HepG2 (cell line): ENCODE data around the gene MECR. TPM values are rescaled to one million over a fixed set of nuclear protein-coding genes. Genes with fewer than 3 reads are reported as not detected.

Experiments used
- CCDC6 ChIP-seq: sonication (generic); formaldehyde crosslinking; IDR thresholded peaks from 2 replicates; pipeline ENCODE4 v1.8.1; 2022; ENCODE audit warnings: mild to moderate bottlenecking, missing genetic modification reagents, moderate library complexity
- CENPT ChIP-seq: sonication (generic); formaldehyde crosslinking; IDR thresholded peaks from 2 replicates; pipeline ENCODE4 v1.8.0; 2022; ENCODE audit warnings: low read depth, mild to moderate bottlenecking, moderate library complexity, missing genetic modification reagents
- CHD2 ChIP-seq: IDR thresholded peaks from 2 replicates; pipeline ENCODE4 v1.6.1; 2011; ENCODE audit warnings: low read depth, low read length, improper control_type of control experiment
- DPF2 ChIP-seq: sonication (generic); formaldehyde crosslinking; IDR thresholded peaks from 2 replicates; pipeline ENCODE4 v1.4.0; 2020; ENCODE audit warnings: mild to moderate bottlenecking, low read depth, missing genetic modification reagents, borderline replicate concordance
- ELF4 ChIP-seq: sonication (generic); formaldehyde crosslinking; IDR thresholded peaks from 2 replicates; pipeline ENCODE4 v1.5.0; 2020; ENCODE audit warnings: missing genetic modification reagents, mild to moderate bottlenecking, moderate library complexity, borderline replicate concordance
- EP300 ChIP-seq, 3 experiments: sonication (generic) in 1 of 3; formaldehyde crosslinking in 1 of 3; IDR thresholded peaks; 2 replicates each; pipeline versions ENCODE4 v1.5.1 to v1.6.1; 2011 to 2020; ENCODE audit warnings: low read depth in 2 of 3, low read length in 2 of 3, borderline replicate concordance in 1 of 3, improper control_type of control experiment in 1 of 3, mild to moderate bottlenecking in 1 of 3, missing genetic modification reagents in 1 of 3, moderate library complexity in 1 of 3
- GATA4 ChIP-seq: sonication (generic); IDR thresholded peaks from 2 replicates; pipeline ENCODE4 v1.6.1; 2016; ENCODE audit warnings: antibody characterized with exemption, low read depth, borderline replicate concordance
- HIVEP1 ChIP-seq: sonication (generic); formaldehyde crosslinking; IDR thresholded peaks from 2 replicates; pipeline ENCODE4 v1.4.0; 2020; ENCODE audit warnings: mild to moderate bottlenecking, missing genetic modification reagents
- HMGA1 ChIP-seq: sonication (generic); formaldehyde crosslinking; conservative IDR thresholded peaks from 2 replicates; pipeline ENCODE4 v1.4.0; 2020; ENCODE audit warnings: missing genetic modification reagents
- HNRNPLL ChIP-seq: fragments of 200-400 bp; formaldehyde crosslinking; IDR thresholded peaks from 2 replicates; pipeline ENCODE4 v1.6.1; 2017; ENCODE audit warnings: mild to moderate bottlenecking, low read depth, low read length; ENCODE audit not compliant: poor library complexity, severe bottlenecking
- KAT2B ChIP-seq: fragments of 150-350 bp; IDR thresholded peaks from 2 replicates; pipeline ENCODE4 v1.6.1; 2014; ENCODE audit warnings: low read depth, low read length, borderline replicate concordance
- ONECUT2 ChIP-seq: sonication (generic); formaldehyde crosslinking; IDR thresholded peaks from 2 replicates; pipeline ENCODE4 v1.4.0; 2020; ENCODE audit warnings: missing genetic modification reagents
- RARG ChIP-seq: sonication (generic); formaldehyde crosslinking; IDR thresholded peaks from 2 replicates; pipeline ENCODE4 v1.4.0; 2020; ENCODE audit warnings: low read depth, mild to moderate bottlenecking, missing genetic modification reagents
- TSC22D2 ChIP-seq: sonication (generic); formaldehyde crosslinking; IDR thresholded peaks from 2 replicates; pipeline ENCODE4 v1.5.1; 2020; ENCODE audit warnings: missing genetic modification reagents, mild to moderate bottlenecking, borderline replicate concordance
- ZFX ChIP-seq: sonication (generic); formaldehyde crosslinking; IDR thresholded peaks from 2 replicates; pipeline ENCODE4 v1.4.0; 2020; ENCODE audit warnings: mild to moderate bottlenecking, low read depth, missing genetic modification reagents, moderate library complexity
- ZNF563 ChIP-seq: sonication (generic); formaldehyde crosslinking; IDR thresholded peaks from 2 replicates; pipeline ENCODE4 v1.8.0; 2022; ENCODE audit warnings: mild to moderate bottlenecking, moderate library complexity, missing genetic modification reagents
- ZNF564 ChIP-seq: sonication (generic); formaldehyde crosslinking; IDR thresholded peaks from 2 replicates; pipeline ENCODE4 v1.8.1; 2023; ENCODE audit warnings: mild to moderate bottlenecking, missing genetic modification reagents
- polyA plus RNA-seq, 8 experiments: library from polyadenylated mRNA; depleted of rRNA in 3 of 8; stranded (reverse) in 7 of 8; unstranded in 1 of 8; fragments of >200 nt; fragmentation: Illumina TruSeq in 4 of 8; extraction: Trizol in 4 of 8; gene quantifications; 2 replicates each; pipeline versions ENCODE4 v1.2.1 to v1.2.3, GENCODE V29; 2011 to 2016; ENCODE audit warnings: low read depth in 4 of 8, missing spikeins in 1 of 8, mixed read lengths in 1 of 8; ENCODE audit not compliant: insufficient read depth in 1 of 8
- total RNA-seq, 5 experiments: library from RNA; depleted of rRNA; stranded (reverse); fragments of >200 nt; fragmentation: Illumina TruSeq; extraction: Trizol; gene quantifications; 2 replicates each; pipeline ENCODE4 v1.2.3, GENCODE V29; 2016; ENCODE audit warnings: low read depth in 1 of 5
- TF ChIP-seq, protein P1 (sequence below): sonication (generic); formaldehyde crosslinking; IDR thresholded peaks from 2 replicates; pipeline ENCODE4 v1.4.0; 2020; ENCODE audit warnings: mild to moderate bottlenecking, missing genetic modification reagents, borderline replicate concordance
- TF ChIP-seq, protein P2 (sequence below): sonication (generic); formaldehyde crosslinking; IDR thresholded peaks from 2 replicates; pipeline ENCODE4 v1.5.0; 2020; ENCODE audit warnings: mild to moderate bottlenecking, missing genetic modification reagents, borderline replicate concordance

MECR gene
- total and polyA plus RNA-seq, 2 of the 13 experiments (the other 11 are each of a cell fraction or from before 2014, with no cell fraction given), result 18.8 to 24.9 TPM

DNA sequence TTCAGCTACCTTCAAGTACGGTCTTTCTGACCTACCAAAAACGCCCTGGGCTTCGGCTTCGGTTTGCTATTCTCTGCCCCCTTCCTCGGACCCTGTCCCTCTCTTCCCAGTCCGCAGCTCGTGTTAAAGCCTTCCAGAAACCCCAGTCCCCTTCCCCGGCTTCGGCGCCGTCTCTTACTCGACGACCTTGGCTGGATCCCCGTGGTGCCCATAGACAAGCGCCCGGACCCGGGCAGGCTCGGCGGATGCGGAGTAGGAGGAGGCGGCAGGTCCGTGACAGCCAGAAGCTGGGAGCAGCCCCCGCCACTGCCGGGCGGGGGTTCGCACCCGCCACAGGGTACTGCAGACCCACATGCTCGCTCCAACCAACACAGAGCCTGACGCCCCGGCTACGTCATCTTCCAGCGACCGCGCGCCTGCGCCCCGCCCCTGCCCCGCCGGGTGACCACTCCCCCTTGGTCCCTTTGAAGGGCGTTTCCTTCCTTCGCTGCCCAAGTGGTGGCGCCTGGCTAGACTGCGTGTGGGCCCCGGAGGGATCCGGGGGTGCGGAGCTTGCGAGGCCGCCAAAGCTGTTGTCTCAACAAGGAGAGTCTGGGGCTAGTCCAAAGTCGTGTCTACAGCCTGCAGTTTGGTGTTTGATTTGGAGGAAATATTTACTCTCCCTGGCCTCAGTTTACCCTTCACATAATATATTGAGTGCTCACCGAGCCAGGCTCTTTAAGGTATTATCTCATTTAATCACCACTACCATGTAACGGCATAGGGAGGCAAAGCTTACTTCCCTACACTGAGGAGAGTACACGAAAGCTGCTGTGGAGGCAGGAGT lies at the start of gene MECR (continued):
- TF ChIP-seq ZNF564 (no peak), EP300 (IDR thresholded peaks at IDR 0.05; ENCODE audit: low read depth in 2 of 2, low read length in 2 of 2) (0 out of 4 replicates have a peak, but pooled peaks of 1 of the 2 experiments have one; percentile 26), EP300 (CRISPR knock-in tag; IDR thresholded peaks at IDR 0.05; ENCODE audit: borderline replicate concordance) (0 out of 2 replicates have a peak, but pooled peaks have one; percentile 10), HIVEP1 (0 out of 2 replicates have a peak, but pooled peaks have one; percentile 32), CENPT (CRISPR knock-in tag) (no peak), GATA4 (no peak), ZNF563 (CRISPR knock-in tag) (peak; percentile 52; the same call in 1 of the 2 replicates), TSC22D2 (CRISPR knock-in tag) (no peak), ELF4 (CRISPR knock-in tag) (no peak), ONECUT2 (no peak), HNRNPLL (peak; percentile 66), CCDC6 (CRISPR knock-in tag) (no peak), RARG (CRISPR knock-in tag) (no peak), HMGA1 (CRISPR knock-in tag) (no peak), KAT2B (no peak), DPF2 (CRISPR knock-in tag) (no peak), ZFX (peak; percentile 71), CHD2 (no peak)
- TF ChIP-seq, protein P1, sequence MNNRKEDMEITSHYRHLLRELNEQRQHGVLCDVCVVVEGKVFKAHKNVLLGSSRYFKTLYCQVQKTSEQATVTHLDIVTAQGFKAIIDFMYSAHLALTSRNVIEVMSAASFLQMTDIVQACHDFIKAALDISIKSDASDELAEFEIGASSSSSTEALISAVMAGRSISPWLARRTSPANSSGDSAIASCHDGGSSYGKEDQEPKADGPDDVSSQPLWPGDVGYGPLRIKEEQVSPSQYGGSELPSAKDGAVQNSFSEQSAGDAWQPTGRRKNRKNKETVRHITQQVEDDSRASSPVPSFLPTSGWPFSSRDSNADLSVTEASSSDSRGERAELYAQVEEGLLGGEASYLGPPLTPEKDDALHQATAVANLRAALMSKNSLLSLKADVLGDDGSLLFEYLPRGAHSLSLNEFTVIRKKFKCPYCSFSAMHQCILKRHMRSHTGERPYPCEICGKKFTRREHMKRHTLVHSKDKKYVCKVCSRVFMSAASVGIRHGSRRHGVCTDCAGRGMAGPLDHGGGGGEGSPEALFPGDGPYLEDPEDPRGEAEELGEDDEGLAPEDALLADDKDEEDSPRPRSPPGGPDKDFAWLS (CRISPR knock-in tag), result no peak
- TF ChIP-seq, protein P2, sequence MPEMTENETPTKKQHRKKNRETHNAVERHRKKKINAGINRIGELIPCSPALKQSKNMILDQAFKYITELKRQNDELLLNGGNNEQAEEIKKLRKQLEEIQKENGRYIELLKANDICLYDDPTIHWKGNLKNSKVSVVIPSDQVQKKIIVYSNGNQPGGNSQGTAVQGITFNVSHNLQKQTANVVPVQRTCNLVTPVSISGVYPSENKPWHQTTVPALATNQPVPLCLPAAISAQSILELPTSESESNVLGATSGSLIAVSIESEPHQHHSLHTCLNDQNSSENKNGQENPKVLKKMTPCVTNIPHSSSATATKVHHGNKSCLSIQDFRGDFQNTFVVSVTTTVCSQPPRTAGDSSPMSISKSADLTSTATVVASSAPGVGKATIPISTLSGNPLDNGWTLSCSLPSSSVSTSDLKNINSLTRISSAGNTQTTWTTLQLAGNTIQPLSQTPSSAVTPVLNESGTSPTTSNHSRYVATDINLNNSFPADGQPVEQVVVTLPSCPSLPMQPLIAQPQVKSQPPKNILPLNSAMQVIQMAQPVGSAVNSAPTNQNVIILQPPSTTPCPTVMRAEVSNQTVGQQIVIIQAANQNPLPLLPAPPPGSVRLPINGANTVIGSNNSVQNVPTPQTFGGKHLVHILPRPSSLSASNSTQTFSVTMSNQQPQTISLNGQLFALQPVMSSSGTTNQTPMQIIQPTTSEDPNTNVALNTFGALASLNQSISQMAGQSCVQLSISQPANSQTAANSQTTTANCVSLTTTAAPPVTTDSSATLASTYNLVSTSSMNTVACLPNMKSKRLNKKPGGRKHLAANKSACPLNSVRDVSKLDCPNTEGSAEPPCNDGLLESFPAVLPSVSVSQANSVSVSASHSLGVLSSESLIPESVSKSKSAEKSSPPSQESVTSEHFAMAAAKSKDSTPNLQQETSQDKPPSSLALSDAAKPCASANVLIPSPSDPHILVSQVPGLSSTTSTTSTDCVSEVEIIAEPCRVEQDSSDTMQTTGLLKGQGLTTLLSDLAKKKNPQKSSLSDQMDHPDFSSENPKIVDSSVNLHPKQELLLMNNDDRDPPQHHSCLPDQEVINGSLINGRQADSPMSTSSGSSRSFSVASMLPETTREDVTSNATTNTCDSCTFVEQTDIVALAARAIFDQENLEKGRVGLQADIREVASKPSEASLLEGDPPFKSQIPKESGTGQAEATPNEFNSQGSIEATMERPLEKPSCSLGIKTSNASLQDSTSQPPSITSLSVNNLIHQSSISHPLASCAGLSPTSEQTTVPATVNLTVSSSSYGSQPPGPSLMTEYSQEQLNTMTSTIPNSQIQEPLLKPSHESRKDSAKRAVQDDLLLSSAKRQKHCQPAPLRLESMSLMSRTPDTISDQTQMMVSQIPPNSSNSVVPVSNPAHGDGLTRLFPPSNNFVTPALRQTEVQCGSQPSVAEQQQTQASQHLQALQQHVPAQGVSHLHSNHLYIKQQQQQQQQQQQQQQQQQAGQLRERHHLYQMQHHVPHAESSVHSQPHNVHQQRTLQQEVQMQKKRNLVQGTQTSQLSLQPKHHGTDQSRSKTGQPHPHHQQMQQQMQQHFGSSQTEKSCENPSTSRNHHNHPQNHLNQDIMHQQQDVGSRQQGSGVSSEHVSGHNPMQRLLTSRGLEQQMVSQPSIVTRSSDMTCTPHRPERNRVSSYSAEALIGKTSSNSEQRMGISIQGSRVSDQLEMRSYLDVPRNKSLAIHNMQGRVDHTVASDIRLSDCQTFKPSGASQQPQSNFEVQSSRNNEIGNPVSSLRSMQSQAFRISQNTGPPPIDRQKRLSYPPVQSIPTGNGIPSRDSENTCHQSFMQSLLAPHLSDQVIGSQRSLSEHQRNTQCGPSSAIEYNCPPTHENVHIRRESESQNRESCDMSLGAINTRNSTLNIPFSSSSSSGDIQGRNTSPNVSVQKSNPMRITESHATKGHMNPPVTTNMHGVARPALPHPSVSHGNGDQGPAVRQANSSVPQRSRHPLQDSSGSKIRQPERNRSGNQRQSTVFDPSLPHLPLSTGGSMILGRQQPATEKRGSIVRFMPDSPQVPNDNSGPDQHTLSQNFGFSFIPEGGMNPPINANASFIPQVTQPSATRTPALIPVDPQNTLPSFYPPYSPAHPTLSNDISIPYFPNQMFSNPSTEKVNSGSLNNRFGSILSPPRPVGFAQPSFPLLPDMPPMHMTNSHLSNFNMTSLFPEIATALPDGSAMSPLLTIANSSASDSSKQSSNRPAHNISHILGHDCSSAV (CRISPR knock-in tag), result no peak
